SHP77 treated with DMSO at 0.1 percent for 48 hours (cell line): ENCODE measurements around the gene MTR.

Experiments
- DNase-seq: peaks from one replicate; lab custom pipeline; 2025; lab: John Stamatoyannopoulos, UW

Gene MTR

DNA sequence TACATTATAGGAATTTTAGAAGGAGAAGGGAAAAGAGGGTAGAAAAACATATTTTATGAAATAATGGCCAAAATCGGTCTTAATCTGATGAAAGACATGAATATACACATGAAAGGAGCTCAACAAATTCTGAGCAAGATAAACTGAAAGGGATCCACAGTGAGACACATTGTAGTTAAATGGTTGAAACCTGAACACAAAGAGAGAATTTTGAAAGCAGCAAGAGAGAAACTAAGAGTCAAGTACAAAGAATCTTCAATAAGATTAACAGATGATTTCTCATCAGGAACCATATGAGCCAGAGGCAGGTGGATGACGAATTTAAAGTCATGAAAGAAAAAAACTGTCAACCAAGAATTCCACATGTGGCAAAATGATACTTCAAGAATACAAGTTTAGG lies 15.8 kb upstream of the MTR start:
- DNase-seq: no peak

- no peak for DNase-seq
Measured at GRCh38 chr1:236785477-236785876, 9.6 kb upstream of the MTR start.

- no peak for DNase-seq
Measured at GRCh38 chr1:236786453-236786852, 8.6 kb upstream of the MTR start.

GRCh38 chr1:236794585-236795034 lies 482 bp upstream of the MTR start:
- DNase-seq: no peak

- no peak for DNase-seq
Measured at GRCh38 chr1:236795757-236796667, 920 bp downstream of the MTR start.

- no peak for DNase-seq
Measured at GRCh38 chr1:236799001-236799400, 3.9 kb downstream of the MTR start.

GRCh38 chr1:236800002-236800620 lies 5.0 kb downstream of the MTR start:
- no peak for DNase-seq

DNA sequence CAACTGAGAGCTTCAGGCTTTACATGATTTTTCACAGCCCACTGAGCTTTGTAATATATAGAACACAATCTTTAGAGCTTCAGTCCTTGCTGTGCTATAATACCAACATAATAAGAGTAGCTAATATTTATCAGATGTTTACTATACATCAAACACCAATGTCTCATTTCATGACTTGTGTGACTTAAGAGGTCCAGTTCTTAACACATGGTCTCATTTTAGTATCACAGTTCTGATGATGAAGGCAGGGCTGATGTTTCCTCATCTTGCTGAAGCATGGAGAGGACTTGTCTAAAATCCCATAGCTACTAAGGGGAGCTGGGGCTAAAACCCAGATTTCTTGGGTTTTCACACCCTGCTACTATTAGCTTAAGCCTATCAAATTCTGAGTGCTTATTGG lies 5.5 kb downstream of the MTR start:
- DNase-seq: no peak

DNA sequence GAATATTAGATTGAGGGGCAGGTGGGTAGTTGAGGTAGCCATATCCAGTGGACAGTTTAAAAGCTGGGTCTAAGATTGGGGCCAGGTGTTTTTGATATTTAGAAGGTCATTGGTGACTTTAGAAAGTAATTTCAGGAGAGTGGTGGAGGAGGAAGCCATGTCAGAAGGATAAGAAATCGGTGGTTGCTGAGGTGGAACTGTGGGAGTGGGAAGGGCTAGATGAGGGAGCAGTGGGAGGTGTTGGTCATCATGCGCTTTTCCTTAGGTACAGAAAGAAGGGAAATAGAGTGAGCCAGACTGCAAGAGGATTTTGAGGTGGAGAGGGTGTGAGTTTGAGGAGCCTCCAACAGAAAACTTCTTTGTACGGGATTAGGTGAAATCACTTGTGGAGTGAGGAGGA lies 7.2 kb downstream of the MTR start:
- DNase-seq: no peak

DNA sequence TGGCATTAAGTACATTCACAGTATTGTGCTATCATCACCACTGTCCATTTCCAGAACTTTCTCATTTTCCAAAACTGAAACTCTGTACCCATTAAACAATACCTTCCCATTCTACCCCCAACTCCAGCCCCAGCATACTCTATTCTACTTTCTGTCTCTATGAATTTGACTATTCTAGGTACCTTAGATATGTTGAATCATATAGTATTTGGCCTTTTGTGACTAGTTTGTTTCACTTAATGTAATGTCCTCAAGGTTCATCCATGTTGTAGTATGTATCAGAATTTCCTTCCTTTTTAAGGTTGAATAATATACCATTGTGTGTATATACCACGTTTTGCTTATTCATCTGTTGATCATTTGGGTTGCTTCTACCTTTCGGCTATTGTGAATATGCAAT lies 11.5 kb downstream of the MTR start:
- DNase-seq: no peak

- DNase-seq: no peak
Measured at GRCh38 chr1:236808005-236808404, 12.9 kb downstream of the MTR start.

GRCh38 chr1:236808564-236809130 lies 13.6 kb downstream of the MTR start:
- DNase-seq: no peak

GRCh38 chr1:236809148-236809547 lies 14.1 kb downstream of the MTR start:
- DNase-seq: no peak

DNA sequence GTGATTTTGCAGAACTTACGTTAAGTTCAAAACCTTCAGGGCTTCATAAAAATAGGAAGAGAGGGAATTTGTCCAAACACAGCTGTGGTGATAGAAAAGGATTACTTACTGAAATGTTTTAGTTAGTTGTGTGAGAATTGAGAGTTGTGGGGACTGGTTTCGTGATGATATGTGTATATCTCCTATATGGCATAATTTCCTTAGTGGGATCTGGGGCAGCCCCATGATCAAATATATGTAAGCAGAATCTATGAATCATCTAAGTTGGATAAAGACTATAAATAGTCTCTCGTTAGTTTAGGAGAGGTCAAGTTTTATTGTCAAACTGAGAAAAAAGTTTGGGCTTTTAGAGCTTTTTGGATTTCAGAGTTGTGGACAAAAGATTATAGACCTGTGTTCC lies 14.9 kb downstream of the MTR start:
- DNase-seq: no peak

DNA sequence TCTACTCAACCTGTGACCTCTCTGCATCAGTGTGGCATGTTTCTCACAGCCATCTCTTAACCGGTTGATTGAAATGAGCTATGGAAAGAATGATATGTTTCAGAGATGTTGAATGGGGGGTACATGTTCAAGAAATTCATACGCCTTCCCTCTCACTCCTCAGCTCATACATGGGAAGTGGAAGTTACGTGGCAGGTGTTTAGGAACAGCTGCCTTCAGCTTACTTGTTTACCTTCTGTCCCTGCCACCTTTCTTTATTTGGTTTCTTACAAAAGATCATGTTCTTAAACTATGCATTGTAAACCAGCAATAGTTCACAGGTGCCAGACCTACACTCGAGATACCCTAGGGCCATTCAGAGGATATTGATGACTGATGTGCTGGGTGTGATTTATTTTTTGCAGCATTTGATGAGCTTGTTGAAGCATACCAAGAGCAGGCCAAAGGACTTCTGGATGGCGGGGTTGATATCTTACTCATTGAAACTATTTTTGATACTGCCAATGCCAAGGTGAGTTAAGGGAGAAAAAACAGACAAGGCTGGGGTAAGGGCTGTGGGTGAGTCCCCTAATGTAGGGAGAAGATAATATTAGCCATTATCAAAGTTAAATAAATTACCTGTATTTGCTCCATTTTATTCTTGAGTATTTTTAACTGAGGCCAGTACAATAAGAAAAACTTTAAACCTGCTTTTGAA lies 17.4 kb downstream of the MTR start:
- no peak for DNase-seq

GRCh38 chr1:236815941-236816340 lies 20.8 kb downstream of the MTR start:
- DNase-seq: no peak

DNA sequence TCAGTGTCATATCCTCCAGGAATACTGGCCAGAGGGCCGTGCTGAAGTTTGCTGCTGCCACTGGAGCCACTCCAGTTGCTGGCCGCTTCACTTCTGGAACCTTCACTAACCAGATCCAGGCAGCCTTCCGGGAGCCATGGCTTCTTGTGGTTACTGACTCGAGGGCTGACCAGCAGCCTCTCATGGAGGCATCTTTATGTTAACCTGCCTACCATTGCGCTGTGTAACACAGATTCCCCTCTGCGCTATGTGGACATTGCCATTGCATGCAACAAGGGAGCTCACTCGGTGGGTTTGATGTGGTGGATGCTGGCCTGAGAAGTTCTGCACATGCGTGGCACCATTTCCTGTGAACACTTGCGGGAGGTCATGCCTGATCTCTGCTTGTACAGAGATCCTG lies 24.8 kb downstream of the MTR start:
- no peak for DNase-seq

- DNase-seq: no peak
Measured at GRCh38 chr1:236821091-236821627, 26.1 kb downstream of the MTR start.

DNA sequence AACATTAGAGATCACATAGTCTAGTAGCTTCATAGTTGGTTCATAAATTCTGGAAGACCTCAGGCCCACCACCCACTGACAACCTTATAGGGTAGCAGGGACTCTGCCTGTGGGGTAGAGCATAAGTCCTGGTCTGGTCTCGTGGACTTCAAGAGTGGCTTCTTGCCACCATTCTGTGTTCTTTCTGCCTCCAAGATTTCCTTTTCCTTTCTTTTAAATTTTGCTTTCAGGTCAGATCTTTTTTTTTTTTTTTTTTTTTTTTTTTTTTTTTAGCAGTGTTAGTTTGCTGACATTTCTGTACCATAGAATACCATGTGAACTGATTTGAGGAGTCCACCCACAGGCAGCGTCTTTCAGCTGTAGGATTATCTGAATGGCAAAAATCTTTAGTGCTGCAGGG lies 28.5 kb downstream of the MTR start:
- no peak for DNase-seq

DNA sequence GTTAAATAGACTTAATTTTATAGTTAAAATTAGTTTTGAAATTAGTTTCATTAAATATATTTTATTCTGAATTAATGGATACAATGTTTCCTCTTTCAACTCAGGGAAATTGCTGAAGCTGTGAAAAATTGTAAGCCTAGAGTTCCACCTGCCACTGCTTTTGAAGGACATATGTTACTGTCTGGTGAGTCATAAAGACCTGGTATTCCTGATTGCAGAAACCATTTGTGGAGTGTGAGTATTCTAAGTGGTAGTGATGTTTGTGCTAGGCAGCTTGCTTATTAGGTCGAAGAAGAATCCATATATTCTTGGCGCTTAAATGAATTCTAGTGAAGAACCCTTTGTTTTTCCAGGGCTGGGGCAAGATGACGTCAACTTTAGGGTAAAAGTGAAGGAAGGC lies 34.0 kb downstream of the MTR start:
- DNase-seq: no peak

- DNase-seq: no peak
Measured at GRCh38 chr1:236830116-236830515, 35.0 kb downstream of the MTR start.

DNA sequence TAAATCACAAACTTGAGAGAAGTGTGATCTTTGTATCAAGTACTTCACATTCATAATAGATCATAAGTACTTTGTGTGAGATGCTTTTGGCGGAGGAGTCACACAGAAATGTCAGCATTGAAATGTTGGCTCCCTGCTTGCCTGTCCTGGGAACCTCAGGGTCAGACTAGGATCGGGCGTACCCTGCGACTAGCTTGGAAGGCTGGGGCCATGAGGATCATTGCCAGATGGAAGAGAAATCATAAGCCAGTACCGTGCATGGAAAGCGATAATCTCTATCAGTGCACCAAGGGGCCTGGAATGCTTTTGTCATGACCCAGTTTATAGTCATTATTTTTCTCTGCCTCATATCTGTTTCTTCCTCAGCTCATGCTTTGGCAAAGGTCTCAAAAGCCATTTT lies 35.5 kb downstream of the MTR start:
- no peak for DNase-seq
